ENCODE results near the gene TFAP2D. TPM values are rescaled to one million over a fixed set of nuclear protein-coding genes. Genes with fewer than 3 reads are reported as not detected.

Gene TFAP2D
- total RNA-seq, 4 donors from 2014 or later, result not detected

DNA sequence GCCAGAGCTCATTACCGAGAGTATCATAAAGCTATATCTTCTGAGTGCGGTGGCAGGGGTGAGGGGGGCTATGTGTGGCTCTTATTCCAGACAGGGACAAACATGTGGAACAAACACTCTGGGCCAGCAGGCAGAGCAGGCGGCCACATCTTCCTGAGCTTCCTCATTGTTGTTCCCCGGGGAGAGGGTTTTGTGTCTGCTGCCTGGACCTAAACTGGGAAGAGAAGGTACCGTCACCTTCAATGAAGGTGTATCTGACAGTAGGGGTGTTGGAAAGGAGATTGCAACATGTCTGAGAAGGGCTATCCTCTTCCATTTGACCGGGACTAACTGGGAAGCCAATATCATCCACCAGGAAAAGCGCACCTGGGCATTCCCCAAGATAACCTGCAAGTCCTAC, 1.6 kb upstream of the TFAP2D start:
- WGBS, result 22% methylated on average over 7 of the region's 7 CpGs
- TF ChIP-seq POLR2A (IDR thresholded peaks at IDR 0.05; ENCODE audit: low read depth), result no peak
- TF ChIP-seq EP300 (IDR thresholded peaks at IDR 0.05), result no peak
- no peak for TF ChIP-seq CTCF (IDR thresholded peaks at IDR 0.05)
- no peak for TF ChIP-seq POLR2AphosphoS5 (IDR thresholded peaks at IDR 0.05)
- H3K4me1 ChIP-seq, result peaks cover 0 to 6% (median 1%) of the 10 kb centered on the region in 4 donors
- no peaks in the 10 kb centered on the region for H3K36me3 ChIP-seq
- H3K9me3 ChIP-seq, result no peaks in the 10 kb centered on the region
- H3K27me3 ChIP-seq, result peaks cover 0 to 93% (median 9%) of the 10 kb centered on the region in 4 donors
- no peak for DNase-seq (ENCODE audit: extremely low spot score)
- H3K4me3 ChIP-seq, result no peak overlapping the region
- no peak overlapping the region for H3K27ac ChIP-seq (replicated peaks in 1 of 4)
- intact Hi-C loops (cut with DNase I), result no loop called here

- intact Hi-C loops (cut with DNase I), result no loop called here
- H3K4me3 ChIP-seq, result no peak overlapping the region
Measured at GRCh38 chr6:50712291-50712690, 1.0 kb upstream of the TFAP2D start.

GRCh38 chr6:50713977-50714486, 706 bp downstream of the TFAP2D start:
- no peak for TF ChIP-seq POLR2A (IDR thresholded peaks at IDR 0.05; ENCODE audit: low read depth)
- no peak for TF ChIP-seq CTCF (IDR thresholded peaks at IDR 0.05)
- no peak for TF ChIP-seq POLR2AphosphoS5 (IDR thresholded peaks at IDR 0.05)
- no peak for TF ChIP-seq EP300 (IDR thresholded peaks at IDR 0.05)
- 3% methylated on average over 27 of the region's 27 CpGs for WGBS
- Histone ChIP-seq H3K27me3 (peaks cover 0 to 81% (median 0%) of the 10 kb centered on the region in 4 donors), H3K9me3 (no peaks in the 10 kb centered on the region), H3K27ac (replicated peaks in 1 of 4) (no peak overlapping the region), H3K4me1 (peaks cover 0 to 3% (median 0%) of the 10 kb centered on the region in 4 donors), H3K4me3 (no peak overlapping the region), H3K36me3 (no peaks in the 10 kb centered on the region)
- no peak for DNase-seq (ENCODE audit: extremely low spot score)
- intact Hi-C loops (cut with DNase I), result no loop called here

More at GRCh38 chr6:50712291-50712690, 1.0 kb upstream of the TFAP2D start:
- WGBS, result 3% methylated on average over 2 of the region's 2 CpGs
- H3K36me3 ChIP-seq, result no peaks in the 10 kb centered on the region
- DNase-seq (ENCODE audit: extremely low spot score), result no peak
- no peaks in the 10 kb centered on the region for H3K9me3 ChIP-seq
- H3K4me1 ChIP-seq, result peaks cover 0 to 5% (median 1%) of the 10 kb centered on the region in 4 donors
- H3K27me3 ChIP-seq, result peaks cover 0 to 93% (median 3%) of the 10 kb centered on the region in 4 donors
- H3K27ac ChIP-seq (replicated peaks in 1 of 4), result no peak overlapping the region
- TF ChIP-seq CTCF (IDR thresholded peaks at IDR 0.05) (no peak), POLR2A (IDR thresholded peaks at IDR 0.05; ENCODE audit: low read depth) (no peak), EP300 (IDR thresholded peaks at IDR 0.05) (no peak), POLR2AphosphoS5 (IDR thresholded peaks at IDR 0.05) (no peak)

GRCh38 chr6:50714487-50715379, 1.4 kb downstream of the TFAP2D start:
- H3K27me3 ChIP-seq, result peaks cover 0 to 79% (median 0%) of the 10 kb centered on the region in 4 donors
- 1% methylated on average over 49 of the region's 51 CpGs for WGBS
- no peak overlapping the region for H3K4me3 ChIP-seq
- H3K36me3 ChIP-seq, result no peaks in the 10 kb centered on the region
- no peaks in the 10 kb centered on the region for H3K9me3 ChIP-seq
- no peak overlapping the region for H3K27ac ChIP-seq (replicated peaks in 1 of 4)
- DNase-seq (ENCODE audit: extremely low spot score), result no peak
- peaks cover 0 to 3% (median 0%) of the 10 kb centered on the region in 4 donors for H3K4me1 ChIP-seq
- intact Hi-C loops (cut with DNase I), result no loop called here
- TF ChIP-seq POLR2AphosphoS5 (IDR thresholded peaks at IDR 0.05) (no peak), EP300 (IDR thresholded peaks at IDR 0.05) (no peak), CTCF (IDR thresholded peaks at IDR 0.05) (no peak), POLR2A (IDR thresholded peaks at IDR 0.05; ENCODE audit: low read depth) (no peak)

All from esophagus muscularis mucosa (tissue), 4 donors.